Amniotic stem cell (primary cell): ENCODE results near the gene GYG2.

Experiments
- DNase-seq: peaks from one replicate; lab custom pipeline; 2025; lab: John Stamatoyannopoulos, UW

GYG2 gene

DNA sequence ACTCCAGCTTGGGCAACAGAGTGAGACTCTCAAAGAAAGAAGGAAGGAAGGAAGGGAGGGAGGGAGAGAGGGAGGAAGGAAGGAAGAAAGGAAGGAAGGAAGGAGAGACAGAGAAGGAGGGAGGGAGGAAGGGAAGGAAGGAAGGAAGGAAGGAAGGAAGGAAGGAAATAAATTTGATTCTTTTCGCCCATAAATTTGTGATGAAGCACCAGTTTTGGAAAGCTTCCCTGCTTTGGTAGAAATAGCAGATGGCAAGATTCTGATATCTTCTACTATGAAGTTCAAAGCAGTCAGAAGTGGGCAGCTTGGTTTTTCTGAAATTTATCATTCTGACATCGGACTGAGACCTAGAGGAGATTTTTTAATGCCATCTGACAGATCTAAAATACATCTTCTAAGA, 11.7 kb upstream of the GYG2 start:
- DNase-seq: no peak

DNA sequence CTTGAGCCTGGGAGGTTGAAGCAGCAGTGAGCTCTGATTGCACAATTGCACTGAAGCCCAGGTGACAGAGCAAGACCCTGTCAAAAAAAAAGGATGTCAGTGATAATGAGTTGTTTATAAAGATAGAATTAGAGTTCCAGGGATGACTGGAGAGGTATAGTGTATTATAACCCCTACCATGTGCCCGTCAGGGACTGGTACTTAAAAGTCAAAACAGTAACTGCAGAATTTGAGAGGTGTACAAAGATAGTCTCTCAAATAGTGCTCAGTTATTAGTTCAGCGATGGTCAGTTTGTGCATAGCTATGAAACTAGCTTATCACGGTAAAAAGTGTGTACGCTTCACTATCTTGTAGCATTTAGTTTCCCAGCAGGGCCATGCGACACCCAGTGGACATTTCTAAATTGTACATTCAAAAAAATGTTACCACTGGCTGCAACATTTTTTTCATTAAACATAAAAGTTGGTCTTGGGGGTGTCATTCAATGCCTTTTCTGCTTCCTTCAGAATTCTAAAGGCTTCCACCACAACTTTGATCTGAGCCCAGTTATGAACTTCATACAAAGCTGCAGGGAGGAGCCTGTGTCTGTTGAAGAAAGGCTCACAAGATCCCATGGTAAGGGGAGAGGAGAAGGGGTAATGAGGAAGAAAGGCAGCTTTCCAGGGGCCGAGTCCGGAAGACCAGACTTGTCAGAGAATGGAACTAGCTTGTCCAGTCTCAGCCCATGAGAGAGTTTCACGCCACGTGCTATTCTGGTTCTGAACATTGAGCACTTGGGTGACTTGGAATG, 9.2 kb upstream of the GYG2 start:
- DNase-seq: no peak

DNA sequence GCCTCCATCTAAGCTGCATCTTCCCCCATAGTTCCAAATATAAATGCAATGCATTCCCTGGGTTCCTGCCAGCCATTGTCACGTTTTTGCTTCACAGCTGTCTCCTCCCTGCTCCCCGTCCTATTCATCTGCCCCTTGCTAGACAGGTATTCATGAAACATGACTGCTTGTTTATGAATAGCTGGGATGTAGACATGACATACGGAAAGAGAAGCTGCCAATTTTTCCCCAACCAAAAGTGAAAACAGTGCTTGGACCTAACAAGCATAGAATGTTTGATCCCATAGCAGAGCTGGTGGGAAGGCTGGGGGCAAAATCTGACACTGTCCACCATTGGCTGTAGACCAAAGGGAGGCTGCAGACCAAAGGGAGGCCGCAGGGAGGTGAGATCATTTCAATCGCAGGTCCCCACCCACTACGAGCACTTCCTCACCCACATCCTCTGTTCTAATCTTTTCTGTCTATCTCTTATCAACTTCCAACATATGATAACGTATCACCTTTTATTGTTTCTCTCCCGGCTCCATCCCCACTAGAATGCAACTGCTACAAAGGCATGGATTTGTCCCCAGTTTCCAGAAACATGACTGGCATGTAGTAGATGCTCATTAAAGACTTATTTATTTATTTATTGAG, 8.5 kb upstream of the GYG2 start:
- no peak for DNase-seq

DNA sequence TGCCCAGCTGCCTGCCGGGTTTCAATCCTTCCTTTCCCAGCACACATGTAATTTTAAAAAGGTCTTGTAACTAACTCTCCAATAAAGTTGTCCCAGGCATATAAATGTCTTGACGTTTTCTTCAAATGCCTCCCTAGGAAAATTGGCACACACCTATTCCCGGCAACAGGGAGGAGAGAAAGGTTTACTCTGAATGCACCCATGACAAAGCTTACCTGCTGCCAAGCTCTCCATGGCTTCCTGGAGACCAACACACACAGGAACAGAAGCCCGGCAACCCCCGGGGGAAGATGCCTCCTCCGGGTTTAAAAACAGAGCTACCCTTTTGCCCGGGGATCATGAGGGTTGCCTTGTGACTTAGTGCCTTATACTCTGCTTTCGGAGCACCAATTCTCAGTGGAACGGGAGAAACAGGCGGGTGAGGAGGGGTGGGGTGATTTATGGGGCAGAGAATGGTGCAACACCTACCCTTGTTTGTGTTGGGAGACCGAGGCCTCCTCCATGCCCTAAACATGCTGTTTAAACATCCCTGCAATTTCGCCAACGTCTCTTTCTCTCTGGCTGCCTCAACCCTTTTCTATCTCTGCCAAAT, 4.8 kb upstream of the GYG2 start:
- DNase-seq: no peak

DNA sequence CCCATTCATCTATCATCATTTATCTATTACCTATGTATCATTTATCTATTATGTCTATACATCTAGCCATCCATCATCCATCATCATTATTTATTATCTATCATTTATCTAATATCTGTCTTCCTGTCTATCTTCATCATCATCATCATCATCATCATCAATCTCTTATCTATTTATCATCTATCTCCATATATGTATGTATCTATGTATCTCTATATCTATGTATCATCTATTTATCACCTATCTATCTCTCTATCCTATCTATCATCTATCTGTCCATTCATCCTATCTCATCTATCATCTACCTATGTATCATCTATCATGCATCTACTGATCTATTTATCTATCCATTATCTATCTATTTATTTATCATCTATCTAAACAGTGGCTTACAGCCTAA, 3.8 kb upstream of the GYG2 start:
- DNase-seq: no peak

DNA sequence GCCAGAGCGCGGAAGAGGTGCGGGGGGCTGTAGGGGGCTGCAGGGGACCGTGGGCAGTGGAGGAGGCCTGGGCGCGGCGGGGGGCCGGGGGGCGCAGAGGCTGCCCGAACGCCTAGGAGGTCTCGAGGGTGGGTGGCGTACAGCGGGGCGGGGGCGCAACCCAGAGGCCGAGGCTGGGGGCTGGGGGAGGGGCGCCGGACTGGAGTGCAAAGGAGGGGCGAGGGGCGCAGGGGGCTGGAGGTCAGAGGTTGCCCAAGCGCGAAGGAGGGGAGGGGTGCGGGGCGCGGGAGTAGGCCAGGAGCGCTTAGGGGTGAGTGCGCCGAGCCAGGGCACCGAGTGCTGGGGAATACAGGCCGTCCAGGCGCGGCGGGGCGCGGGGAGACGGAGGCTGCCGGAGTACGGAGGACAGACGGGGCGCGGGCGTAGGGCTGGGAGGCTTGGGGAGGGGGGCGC, 255 bp downstream of the GYG2 start:
- no peak for DNase-seq

DNA sequence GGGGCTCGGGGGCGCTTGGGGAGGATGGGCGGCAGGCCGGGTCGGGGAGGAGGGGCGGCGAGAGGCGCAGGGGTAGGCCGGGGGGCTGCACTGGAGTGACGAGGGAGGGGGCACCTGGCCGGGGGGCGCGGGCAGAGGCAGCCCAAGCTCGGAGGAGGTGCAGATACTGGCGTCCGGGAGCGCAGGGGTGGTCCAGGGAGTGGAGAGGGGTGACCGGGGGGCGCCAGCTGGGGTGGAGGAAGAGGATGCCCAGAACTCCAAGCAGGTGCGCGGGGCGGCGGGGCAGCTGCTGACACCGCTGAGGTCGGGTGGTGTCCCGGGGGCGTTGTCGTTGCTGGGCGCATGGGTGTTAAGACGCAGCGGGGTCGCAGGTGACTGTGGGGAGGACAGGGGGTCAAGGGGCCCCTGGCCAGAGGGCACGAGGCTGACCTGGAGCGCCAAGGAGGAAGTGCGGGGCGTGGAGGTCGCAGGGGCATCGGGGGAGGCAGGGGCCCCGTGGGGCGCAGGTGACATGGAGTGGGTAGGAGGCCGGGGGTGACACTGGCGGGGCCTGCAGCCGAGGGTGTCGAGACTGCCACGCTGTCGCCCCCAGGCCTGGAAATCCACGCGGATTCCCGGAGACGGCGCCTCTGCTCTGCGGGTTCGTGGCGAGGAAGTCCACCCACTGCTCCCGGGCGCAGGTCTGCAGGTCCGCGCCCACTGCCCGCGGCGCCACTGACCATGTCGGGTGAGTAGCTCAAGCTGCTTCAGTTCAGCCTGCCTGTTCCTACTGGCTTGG, 928 bp downstream of the GYG2 start:
- DNase-seq: no peak

DNA sequence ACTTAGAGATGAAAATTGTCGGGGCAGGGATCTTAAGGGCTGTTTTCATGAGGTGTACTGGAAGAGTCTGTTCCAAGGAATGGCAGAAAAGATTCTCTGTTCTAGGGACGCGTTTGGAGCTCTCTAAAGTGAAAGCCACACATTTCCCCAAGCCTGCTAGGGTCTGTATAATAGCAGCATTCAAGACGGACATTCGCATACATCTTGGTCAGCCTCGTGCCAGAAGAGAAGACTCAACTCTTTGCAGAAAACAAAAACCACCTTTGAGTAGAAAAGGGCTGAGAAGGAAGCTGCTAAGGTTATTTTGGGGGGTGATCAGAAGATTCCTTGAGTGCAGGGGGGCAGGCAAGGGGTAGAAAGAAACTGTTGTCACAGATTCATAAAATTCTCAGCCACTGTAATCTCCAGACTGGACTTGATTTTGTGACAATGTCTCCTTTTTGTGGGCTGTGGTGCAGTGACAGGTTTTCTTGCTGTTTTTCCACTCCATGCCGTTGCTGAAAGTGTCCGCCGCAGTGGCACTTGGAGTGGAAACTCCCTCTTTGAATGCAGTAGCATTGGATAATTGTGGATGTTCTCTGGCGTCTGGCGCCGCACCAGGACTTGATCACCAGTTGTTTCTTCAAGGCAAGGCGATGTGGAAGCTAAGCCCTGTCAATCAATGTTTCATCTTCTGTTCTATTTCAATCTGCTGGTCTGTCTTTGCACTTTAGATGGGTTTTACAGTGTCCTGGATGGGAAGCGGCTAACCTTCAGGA, 2.9 kb downstream of the GYG2 start:
- DNase-seq: no peak

DNA sequence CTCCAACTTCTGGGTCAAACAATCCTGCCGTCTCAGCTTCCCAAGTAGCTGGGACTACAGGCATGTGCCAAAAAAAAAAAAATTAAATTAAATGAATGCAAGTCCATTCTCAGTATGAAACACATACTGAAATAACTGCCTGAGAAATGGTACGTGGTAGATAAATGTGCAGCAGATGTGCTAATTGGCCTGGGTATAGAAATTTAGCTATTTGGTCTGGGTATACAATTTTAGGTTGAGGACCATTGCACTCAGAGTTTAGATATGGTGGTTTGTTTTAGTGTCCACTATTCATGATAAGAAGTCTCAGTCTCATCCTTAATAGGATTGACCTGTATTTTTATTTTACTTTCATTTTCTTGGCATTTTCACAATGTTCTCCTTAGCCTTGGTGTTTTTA, 9.2 kb downstream of the GYG2 start:
- DNase-seq: no peak

DNA sequence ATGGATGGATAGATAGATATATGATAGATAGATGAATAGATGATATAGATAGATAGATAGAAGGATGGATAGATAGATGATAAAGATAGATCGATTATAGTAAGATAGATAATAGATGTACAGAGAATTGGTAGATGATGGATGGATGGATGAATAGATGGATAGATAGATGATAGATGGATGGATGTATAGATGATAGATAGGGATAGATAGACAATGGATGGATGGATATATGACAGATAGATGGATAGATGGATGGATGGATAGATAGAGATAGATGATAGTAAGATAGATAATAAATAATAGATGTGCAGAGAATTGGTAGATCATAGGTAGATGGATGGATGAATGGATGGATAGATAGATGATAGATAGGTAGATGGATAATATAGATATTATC, 12.2 kb downstream of the GYG2 start:
- DNase-seq: no peak

DNA sequence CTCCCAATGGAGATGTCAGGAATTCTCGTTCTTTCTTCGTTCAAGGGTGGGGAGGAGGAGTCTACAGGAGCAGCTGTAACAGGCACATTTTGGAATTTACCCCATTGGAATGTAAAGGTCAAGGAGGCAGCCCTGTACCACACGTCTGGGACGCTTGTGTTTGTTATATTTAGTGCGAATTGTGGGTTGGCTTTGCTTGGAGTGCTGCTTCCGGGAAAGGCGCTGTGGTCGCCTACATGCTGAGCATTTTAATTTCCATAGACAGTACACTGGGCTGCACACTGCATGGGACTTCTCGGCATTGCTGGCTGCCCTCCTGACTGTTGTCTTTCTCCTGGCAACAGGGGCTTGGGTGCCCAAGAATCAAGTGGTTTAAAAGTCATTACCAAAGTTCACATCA, 12.8 kb downstream of the GYG2 start:
- DNase-seq: no peak

DNA sequence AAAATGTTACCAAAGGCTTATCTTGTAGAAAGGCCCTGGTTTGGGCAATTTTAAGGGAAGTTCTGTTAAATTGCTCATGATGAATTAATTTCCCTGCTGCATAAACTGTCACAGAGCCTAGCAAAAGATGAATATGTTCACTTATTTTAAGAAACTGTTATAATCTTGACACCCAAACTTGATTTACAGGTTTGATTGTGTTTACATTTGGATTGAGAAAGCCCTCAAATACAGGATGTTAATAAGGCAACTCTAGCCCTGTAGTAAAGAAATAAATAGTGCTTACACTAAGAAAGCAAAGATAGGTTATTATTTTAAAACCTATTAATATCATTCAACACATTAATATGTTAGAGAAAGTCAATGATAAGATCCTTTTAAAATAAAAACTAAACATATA, 18.3 kb downstream of the GYG2 start:
- no peak for DNase-seq

DNA sequence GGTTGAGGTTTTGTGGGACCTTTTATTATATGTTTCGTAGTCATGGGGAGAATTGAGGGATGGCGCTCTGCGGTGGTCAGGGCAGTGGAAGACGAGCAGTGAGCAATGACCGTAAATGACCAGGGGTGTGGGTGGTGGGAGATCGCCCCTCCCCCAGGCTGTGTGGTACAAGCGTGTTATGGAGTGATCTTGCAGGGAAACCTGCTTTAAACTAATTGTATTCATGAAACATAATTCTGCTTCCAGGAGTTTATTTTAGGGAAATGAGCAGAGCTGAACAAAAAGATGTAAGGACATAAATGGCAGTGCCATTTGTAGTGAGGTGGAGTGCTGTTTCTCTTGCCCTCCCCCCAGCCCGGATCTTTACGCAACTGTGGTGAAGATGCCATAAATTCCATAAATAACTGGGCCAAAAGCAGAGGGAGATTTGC, 20.2 kb downstream of the GYG2 start:
- DNase-seq: peak; percentile 35

DNA sequence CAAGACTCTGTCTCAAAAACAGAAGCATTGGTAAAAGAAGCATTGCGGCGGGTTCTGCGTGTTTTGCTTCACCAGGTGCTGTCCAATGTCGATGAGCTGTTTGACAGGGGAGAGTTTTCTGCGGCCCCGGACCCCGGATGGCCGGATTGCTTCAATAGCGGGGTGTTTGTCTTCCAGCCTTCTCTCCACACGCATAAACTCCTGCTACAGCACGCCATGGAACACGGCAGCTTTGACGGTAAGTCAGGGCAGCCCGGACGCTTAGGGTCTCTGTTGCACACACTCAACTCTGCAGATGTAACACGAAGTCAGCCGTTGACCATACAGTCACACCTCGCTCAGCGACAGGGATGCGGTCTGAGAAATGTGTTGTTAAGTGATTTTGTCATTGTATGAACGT, 26.2 kb downstream of the GYG2 start:
- no peak for DNase-seq

DNA sequence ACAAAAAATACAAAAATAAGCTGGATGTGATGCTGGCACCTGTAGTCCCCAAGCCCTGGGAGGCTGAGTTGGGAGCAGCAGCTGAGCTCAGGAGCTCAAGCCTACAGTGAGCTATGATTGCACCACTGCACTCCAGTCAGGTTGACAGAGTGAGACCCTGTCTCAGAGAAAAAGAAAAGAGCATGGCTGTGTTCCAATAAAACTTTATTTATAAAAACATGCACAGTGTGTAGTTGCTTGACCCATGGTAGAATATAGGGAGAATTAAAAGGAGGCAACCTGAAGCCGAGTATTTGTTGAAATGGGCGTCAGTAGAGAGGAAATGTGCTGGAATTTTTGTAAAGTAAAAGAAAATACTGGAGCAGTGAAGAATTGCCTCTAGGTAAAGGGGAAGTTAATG, 27.0 kb downstream of the GYG2 start:
- DNase-seq: no peak

DNA sequence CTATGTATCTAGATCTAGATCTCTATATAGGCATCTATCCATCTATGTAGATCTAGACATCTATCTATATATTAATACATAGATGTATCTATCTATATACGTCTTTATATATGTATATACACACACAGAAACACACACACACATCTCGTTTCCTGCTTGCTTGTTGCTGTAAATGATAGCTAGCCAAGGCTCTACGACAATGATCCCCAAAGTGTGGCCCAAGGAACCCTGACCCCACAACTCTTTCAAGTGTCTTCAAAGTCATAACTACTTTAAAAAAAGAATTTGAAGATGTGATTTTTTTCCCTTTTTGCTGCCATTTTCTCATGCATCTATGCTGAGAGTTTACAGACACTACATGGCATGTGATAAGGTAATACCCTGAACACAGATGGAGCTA, 28.8 kb downstream of the GYG2 start:
- DNase-seq: no peak

DNA sequence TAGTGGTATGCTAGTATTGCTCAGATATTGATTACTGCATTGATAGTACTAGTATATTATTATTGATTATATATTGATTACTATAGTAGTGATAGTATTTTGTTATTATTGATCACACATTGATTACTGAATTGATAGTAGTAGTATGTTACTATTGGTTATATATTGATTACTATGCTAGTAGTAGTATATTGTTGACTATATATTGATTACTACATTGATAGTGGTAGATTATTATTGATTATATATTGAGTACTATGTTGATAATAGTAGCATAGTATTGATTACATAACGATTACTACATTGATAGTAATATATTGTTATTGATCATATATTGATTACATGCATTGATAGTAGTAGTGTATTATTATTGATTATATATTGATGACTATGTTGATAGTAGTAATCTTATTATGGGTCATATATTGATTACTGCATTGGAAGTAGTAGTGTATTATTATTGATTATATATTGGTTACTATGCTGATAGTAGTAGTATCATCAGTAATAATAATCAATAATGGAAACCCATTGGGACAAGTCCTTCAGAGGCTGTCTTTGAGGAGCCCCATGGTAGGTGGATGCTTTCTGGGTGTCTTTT, 30.6 kb downstream of the GYG2 start:
- no peak for DNase-seq

DNA sequence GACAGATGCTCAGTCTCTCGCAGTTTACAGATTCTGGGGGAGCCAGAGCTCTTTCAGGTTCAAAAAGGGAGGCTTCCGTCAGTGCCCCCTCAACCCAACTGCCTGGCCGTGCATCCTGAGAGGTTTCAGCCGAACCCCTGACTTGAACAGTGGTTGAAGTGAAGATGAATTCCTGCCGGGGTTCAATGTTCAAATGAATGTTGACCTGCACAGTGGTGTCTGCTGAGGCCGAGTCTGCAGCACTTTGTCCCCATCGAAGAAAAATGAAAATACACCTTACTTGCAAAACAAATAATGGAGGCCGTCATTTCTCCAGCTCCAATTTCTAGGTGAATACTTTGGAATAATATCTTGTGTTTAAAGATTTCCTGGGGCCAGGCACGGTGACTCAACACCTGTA, 33.7 kb downstream of the GYG2 start:
- DNase-seq: no peak

DNA sequence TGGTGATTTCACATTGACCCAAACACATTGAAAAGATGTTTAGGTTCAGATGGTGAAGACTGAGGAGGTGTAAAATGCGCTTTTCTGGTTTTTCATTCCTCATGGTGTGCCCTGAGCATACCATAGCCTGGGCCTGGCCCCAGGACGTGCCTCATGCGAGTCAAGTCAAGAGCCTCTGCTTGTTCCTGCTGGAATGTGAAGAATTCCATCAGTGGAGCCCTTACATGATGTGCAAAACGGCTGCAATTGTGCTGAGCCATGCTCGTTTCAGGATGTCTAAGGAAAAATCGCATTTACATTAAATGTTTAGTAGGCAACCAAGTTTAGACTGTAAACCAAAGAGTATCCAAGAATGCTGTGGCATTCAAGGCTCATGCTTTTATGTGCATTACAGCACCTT, 34.9 kb downstream of the GYG2 start:
- DNase-seq: no peak

DNA sequence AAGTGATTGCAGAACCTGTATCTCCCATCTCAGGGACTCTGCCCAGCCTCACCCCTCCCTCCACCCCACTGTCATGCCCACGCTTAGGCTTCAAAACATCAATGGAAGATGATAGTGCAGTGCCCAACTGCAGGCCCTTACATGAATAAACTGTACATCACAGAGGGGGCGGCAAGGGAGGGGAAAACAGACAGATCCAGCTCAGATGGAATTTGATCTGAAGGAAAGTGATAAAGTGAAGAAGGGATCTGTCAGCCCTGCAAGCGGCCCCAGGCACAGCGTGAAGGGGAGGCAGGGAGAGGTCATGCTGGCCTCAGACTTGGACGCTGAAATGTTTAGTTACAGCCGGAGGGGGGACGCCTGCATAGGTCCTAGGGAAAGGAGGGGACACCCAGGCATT, 38.5 kb downstream of the GYG2 start:
- no peak for DNase-seq

DNA sequence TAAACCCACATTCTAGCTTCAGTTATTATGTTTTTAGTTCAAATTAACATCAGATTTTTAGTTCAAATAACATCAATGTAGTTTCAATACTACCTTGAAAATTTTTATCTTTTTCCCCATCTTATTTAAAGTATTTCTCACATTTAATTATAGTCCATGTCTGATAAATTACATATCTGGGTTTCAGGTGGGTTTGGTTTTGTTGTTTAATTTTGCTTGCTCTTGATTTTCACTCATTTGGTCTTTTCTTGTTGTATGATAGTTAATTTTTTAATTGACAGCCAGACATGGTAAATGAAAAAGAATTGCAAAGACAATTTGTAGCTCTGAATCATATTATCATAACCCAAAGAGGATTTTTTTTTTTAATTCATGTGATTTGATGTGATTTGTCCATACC, 41.9 kb downstream of the GYG2 start:
- DNase-seq: no peak

DNA sequence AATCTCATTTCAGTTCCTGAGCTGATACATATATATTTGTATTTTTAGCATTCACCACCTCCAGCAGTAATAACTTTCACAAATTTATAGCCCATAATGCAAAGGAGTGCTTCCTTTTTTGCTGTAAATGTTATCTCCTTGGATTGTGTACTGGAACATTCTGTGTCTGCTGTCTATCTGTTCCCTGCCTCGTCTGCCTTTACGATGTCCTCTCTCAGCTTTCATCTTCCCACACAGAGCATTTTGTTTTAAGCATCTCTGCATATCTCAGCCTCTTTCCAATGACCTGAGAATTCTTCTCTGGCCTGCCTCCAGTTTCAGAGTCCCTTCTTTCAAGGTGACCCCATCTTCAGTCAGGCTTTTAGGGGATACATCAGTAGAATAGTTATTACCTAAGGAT, 43.1 kb downstream of the GYG2 start:
- no peak for DNase-seq
